Keratinocyte (primary cell): ENCODE data around the gene ALDH1L1.

Source experiments
- EZH2 ChIP-seq: IDR thresholded peaks from one replicate; pipeline ENCODE4 v1.6.1; 2012; ENCODE audit warnings: inconsistent platforms, mild to moderate bottlenecking, low read length, moderate library complexity
- TF ChIP-seq, protein P1 (sequence below), 3 experiments: IDR thresholded peaks in 1 of 3; conservative IDR thresholded peaks in 1 of 3; optimal IDR thresholded peaks in 1 of 3; 2 replicates in 2 of 3; 3 replicates in 1 of 3; pipeline versions ENCODE3 to v1.5.1; 2011; ENCODE audit warnings: low read length in 3 of 3, mild to moderate bottlenecking in 3 of 3, moderate library complexity in 2 of 3, control low read depth in 1 of 3, inconsistent platforms in 1 of 3; ENCODE audit not compliant: insufficient read depth in 2 of 3; ENCODE audit errors: extremely low read depth in 1 of 3

GRCh38 chr3:126201168-126201567 is 20.8 kb upstream of the ALDH1L1 start:
- TF ChIP-seq, protein P1, sequence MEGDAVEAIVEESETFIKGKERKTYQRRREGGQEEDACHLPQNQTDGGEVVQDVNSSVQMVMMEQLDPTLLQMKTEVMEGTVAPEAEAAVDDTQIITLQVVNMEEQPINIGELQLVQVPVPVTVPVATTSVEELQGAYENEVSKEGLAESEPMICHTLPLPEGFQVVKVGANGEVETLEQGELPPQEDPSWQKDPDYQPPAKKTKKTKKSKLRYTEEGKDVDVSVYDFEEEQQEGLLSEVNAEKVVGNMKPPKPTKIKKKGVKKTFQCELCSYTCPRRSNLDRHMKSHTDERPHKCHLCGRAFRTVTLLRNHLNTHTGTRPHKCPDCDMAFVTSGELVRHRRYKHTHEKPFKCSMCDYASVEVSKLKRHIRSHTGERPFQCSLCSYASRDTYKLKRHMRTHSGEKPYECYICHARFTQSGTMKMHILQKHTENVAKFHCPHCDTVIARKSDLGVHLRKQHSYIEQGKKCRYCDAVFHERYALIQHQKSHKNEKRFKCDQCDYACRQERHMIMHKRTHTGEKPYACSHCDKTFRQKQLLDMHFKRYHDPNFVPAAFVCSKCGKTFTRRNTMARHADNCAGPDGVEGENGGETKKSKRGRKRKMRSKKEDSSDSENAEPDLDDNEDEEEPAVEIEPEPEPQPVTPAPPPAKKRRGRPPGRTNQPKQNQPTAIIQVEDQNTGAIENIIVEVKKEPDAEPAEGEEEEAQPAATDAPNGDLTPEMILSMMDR (optimal IDR thresholded peaks at IDR 0.05 in 1 of 3, IDR thresholded peaks at IDR 0.05 in 1 of 3, conservative IDR thresholded peaks at IDR 0.05 in 1 of 3; ENCODE audit: extremely low read depth in 1 of 3, insufficient read depth in 2 of 3, low read length in 3 of 3) = no peak
- no peak for TF ChIP-seq EZH2
